Progenitor cell of endocrine pancreas (in vitro differentiated cells): ENCODE data around the gene INAVA. TPM values are rescaled to one million over a fixed set of nuclear protein-coding genes. Genes with fewer than 3 reads are reported as not detected.

Experiments
- DNase-seq: peaks from one replicate; pipeline ENCODE4 v3.0.0; 2021; ENCODE audit warnings: low spot score; ENCODE audit not compliant: unreplicated experiment
- H3K27ac Mint-ChIP-seq: 2 replicates; pipeline ENCODE4 v1.8.0; 2021; ENCODE audit warnings: mild to moderate bottlenecking, moderate library complexity, mixed read lengths
- H3K27me3 Mint-ChIP-seq: 2 replicates; pipeline ENCODE4 v1.8.0; 2021; ENCODE audit warnings: mixed read lengths
- H3K36me3 Mint-ChIP-seq: 2 replicates; pipeline ENCODE4 v1.8.0; 2022; ENCODE audit warnings: mixed read lengths; ENCODE audit not compliant: insufficient read depth
- H3K4me1 Mint-ChIP-seq: 2 replicates; pipeline ENCODE4 v1.8.0; 2021; ENCODE audit warnings: low read depth, mixed read lengths
- H3K4me3 Mint-ChIP-seq: 2 replicates; pipeline ENCODE4 v1.8.0; 2021; ENCODE audit warnings: low read depth, mild to moderate bottlenecking, moderate library complexity, mixed read lengths
- H3K9me3 Mint-ChIP-seq: 2 replicates; pipeline ENCODE4 v1.8.0; 2021; ENCODE audit warnings: low read depth, mixed read lengths
- total RNA-seq: library from RNA; stranded (reverse); gene quantifications from 2 replicates; pipeline ENCODE4 v1.2.1, GENCODE V29; 2021
- TF ChIP-seq, protein P1 (sequence below): fragments of 200-600 bp; sonication (generic); IDR thresholded peaks from one replicate; pipeline ENCODE4 v1.5.0; 2021; ENCODE audit warnings: antibody characterized with exemption, mild to moderate bottlenecking; ENCODE audit not compliant: unreplicated experiment

INAVA gene
- total RNA-seq, 1 donor from 2014 or later = 84.2 TPM

DNA sequence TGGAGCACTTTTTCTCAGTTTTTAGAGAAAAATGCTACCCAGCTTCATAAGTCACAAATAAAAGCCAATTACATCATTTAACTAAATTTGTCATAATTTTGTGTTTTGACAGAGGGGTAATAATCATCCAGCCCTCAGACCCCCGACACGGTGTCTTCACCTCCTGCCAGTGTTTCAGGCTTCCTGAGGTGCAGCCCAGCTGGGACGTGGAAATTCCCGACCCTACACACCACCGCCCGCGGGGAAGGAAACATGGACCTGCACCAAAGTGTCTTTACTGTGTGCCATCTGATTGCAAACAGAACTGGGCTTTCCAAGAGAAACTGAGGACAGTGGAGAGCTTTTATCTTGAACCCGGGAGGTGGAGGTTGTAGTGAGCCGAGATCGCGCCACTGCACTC is 7.7 kb upstream of the INAVA start:
- TF ChIP-seq, protein P1, sequence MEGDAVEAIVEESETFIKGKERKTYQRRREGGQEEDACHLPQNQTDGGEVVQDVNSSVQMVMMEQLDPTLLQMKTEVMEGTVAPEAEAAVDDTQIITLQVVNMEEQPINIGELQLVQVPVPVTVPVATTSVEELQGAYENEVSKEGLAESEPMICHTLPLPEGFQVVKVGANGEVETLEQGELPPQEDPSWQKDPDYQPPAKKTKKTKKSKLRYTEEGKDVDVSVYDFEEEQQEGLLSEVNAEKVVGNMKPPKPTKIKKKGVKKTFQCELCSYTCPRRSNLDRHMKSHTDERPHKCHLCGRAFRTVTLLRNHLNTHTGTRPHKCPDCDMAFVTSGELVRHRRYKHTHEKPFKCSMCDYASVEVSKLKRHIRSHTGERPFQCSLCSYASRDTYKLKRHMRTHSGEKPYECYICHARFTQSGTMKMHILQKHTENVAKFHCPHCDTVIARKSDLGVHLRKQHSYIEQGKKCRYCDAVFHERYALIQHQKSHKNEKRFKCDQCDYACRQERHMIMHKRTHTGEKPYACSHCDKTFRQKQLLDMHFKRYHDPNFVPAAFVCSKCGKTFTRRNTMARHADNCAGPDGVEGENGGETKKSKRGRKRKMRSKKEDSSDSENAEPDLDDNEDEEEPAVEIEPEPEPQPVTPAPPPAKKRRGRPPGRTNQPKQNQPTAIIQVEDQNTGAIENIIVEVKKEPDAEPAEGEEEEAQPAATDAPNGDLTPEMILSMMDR = no peak
- Mint-ChIP-seq H3K36me3 (no peaks in the 10 kb centered on the region), H3K4me1 (peaks cover 13% of the 10 kb centered on the region), H3K9me3 (no peaks in the 10 kb centered on the region), H3K27me3 (peaks cover 7% of the 10 kb centered on the region), H3K4me3 (no peak overlapping the region), H3K27ac (no peak overlapping the region)
- no peak for DNase-seq

DNA sequence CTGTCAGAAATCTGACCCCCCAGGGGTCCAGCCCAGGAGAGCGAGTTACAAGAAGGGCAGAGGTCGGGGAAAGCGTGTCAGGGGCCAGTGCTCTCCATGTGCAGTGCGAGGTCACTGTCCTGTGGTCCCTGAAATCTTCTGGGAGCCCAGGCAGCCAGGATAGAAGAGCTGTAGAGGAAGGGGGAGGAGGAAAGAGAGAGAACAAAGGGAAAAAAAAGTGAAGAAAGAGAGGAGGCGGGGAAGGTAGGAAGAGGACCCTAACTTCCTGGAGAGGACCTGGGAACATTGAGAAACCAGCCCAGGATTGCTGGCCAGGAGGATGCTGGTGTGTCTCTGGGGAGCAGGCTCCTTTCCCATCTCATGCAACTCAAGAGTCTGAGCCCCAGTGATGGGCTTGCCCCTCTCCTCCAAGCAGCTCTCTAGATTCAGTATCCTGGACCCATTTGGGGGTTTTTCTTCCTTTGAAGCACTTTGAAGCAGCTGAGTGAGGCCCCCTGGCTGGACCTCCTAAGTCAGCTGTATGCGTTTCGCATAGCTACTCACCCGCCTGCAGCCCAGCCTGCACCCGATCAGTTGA is 6.8 kb upstream of the INAVA start:
- peaks cover 7% of the 10 kb centered on the region for H3K27me3 Mint-ChIP-seq
- peaks cover 19% of the 10 kb centered on the region for H3K4me1 Mint-ChIP-seq
- DNase-seq = no peak
- TF ChIP-seq, protein P1 = no peak
- no peaks in the 10 kb centered on the region for H3K36me3 Mint-ChIP-seq
- H3K27ac Mint-ChIP-seq = peak overlapping the region; percentile 56
- H3K9me3 Mint-ChIP-seq = no peaks in the 10 kb centered on the region
- no peak overlapping the region for H3K4me3 Mint-ChIP-seq

DNA sequence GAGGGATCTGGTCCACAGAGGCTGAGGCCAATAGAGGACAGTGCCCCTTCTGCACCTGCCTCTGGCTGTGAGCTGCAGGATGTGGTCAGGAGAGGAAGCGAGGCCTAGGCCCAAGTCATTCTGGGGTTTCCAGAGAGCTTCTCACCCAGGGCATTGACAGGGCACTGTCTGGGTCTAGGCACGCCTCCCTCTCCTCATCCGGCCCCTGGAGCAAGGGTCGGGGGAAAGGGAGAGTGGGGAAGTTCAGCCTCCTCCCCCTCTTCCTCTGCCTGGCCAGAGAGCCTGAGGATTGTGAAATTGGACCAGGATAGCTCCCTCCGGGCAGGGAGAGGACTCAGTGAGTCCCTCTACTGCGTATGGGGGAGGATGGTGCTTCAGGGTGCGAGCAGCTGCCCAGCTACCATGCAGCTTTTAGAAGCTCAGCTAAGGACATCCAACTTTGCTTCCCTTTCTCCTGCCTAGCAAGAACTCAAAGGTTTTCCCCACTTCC is 6.3 kb upstream of the INAVA start:
- H3K4me1 Mint-ChIP-seq = peaks cover 22% of the 10 kb centered on the region
- H3K27me3 Mint-ChIP-seq = peaks cover 7% of the 10 kb centered on the region
- DNase-seq = no peak
- no peaks in the 10 kb centered on the region for H3K9me3 Mint-ChIP-seq
- H3K27ac Mint-ChIP-seq = no peak overlapping the region
- H3K36me3 Mint-ChIP-seq = no peaks in the 10 kb centered on the region
- no peak overlapping the region for H3K4me3 Mint-ChIP-seq
- TF ChIP-seq, protein P1 = no peak

DNA sequence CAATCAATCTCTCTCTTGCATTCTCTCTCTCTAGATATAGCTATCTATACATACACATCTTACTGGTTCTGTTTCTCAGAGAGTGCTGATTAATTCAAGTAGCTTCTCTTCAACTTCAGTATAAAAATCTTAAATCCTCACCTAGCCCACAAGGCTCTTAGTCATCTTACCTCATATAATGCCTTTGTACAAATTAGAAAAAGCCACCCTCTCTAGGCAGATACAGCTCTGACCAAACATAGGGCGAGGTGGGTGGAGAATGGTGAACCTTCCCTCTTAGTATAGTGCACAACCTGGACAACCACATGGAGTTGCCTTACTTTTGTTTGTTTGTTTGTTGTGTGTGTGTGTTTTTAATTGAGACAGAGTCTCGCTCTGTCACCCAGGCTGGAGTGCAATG is 5.1 kb upstream of the INAVA start:
- Mint-ChIP-seq H3K27ac (peak overlapping the region; percentile 5), H3K4me3 (peak overlapping the region; percentile 22), H3K4me1 (peaks cover 34% of the 10 kb centered on the region), H3K27me3 (peaks cover 7% of the 10 kb centered on the region), H3K9me3 (no peaks in the 10 kb centered on the region), H3K36me3 (no peaks in the 10 kb centered on the region)
- TF ChIP-seq, protein P1 = no peak
- DNase-seq = no peak

DNA sequence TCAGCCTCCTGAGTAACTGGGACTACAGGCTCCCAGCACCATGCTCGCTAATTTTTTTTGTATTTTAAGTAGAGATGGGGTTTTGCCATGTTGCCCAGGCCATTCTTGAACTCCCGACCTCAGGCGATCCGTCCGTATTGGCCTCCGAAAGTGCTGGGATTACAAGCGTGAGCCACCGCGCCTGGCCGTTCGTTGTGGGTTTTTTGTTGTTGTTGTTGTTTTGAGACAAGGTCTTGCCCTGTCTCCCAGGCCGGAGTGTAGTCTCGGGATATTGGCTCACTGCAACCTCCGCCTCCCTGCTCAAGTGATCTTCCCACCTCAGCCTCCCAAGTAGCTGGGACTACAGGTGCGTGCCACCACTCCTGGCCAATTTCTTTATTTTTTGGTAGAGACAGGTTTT is 4.7 kb upstream of the INAVA start:
- DNase-seq = no peak

More for the DNA sequence above, 4.7 kb upstream of the INAVA start:
- peaks cover 7% of the 10 kb centered on the region for H3K27me3 Mint-ChIP-seq
- TF ChIP-seq, protein P1 = no peak
- H3K4me3 Mint-ChIP-seq = peak overlapping the region; percentile 85
- H3K27ac Mint-ChIP-seq = peak overlapping the region; percentile 5
- H3K9me3 Mint-ChIP-seq = no peaks in the 10 kb centered on the region
- H3K36me3 Mint-ChIP-seq = no peaks in the 10 kb centered on the region
- peaks cover 39% of the 10 kb centered on the region for H3K4me1 Mint-ChIP-seq
